T-helper 1 cell treated with Interleukin-12 subunit alpha and Interleukin-12 subunit beta and Interleukin-4 antibody, amounts not matched to agents 30 μg/mL and 1 μg/mL, for 36 hours (primary cell): ENCODE results near the gene HGFAC.

Experiments
- H3K27ac Mint-ChIP-seq: one replicate; pipeline ENCODE4 v1.8.0; 2021; ENCODE audit warnings: mild to moderate bottlenecking, mixed read lengths
- H3K27me3 Mint-ChIP-seq: one replicate; pipeline ENCODE4 v1.8.0; 2021; ENCODE audit warnings: low read depth, mixed read lengths
- H3K36me3 Mint-ChIP-seq: one replicate; pipeline ENCODE4 v1.8.0; 2021; ENCODE audit warnings: low read depth, mixed read lengths
- H3K4me1 Mint-ChIP-seq: one replicate; pipeline ENCODE4 v1.8.0; 2021; ENCODE audit warnings: low read depth, mixed read lengths
- H3K4me3 Mint-ChIP-seq: one replicate; pipeline ENCODE4 v1.8.0; 2021; ENCODE audit warnings: mild to moderate bottlenecking, moderate library complexity, mixed read lengths
- H3K9me3 Mint-ChIP-seq: one replicate; pipeline ENCODE4 v1.8.0; 2021; ENCODE audit warnings: mixed read lengths

Gene HGFAC

GRCh38 chr4:3427134-3427476, 14.7 kb upstream of the HGFAC start:
- Mint-ChIP-seq H3K4me1 (no peaks in the 10 kb centered on the region), H3K9me3 (no peaks in the 10 kb centered on the region), H3K4me3 (no peak overlapping the region), H3K36me3 (no peaks in the 10 kb centered on the region), H3K27me3 (no peaks in the 10 kb centered on the region), H3K27ac (no peak overlapping the region)

GRCh38 chr4:3427706-3428446, 13.9 kb upstream of the HGFAC start:
- no peaks in the 10 kb centered on the region for H3K36me3 Mint-ChIP-seq
- no peaks in the 10 kb centered on the region for H3K9me3 Mint-ChIP-seq
- H3K4me3 Mint-ChIP-seq = no peak overlapping the region
- H3K27ac Mint-ChIP-seq = no peak overlapping the region
- H3K27me3 Mint-ChIP-seq = no peaks in the 10 kb centered on the region
- no peaks in the 10 kb centered on the region for H3K4me1 Mint-ChIP-seq

GRCh38 chr4:3429651-3430050, 12.1 kb upstream of the HGFAC start:
- Mint-ChIP-seq H3K36me3 (no peaks in the 10 kb centered on the region), H3K27me3 (no peaks in the 10 kb centered on the region), H3K9me3 (no peaks in the 10 kb centered on the region), H3K4me3 (no peak overlapping the region), H3K27ac (no peak overlapping the region), H3K4me1 (no peaks in the 10 kb centered on the region)

GRCh38 chr4:3430524-3430923, 11.2 kb upstream of the HGFAC start:
- Mint-ChIP-seq H3K27ac (no peak overlapping the region), H3K27me3 (no peaks in the 10 kb centered on the region), H3K9me3 (no peaks in the 10 kb centered on the region), H3K4me3 (no peak overlapping the region), H3K36me3 (no peaks in the 10 kb centered on the region), H3K4me1 (no peaks in the 10 kb centered on the region)

- Mint-ChIP-seq H3K27ac (no peak overlapping the region), H3K4me3 (no peak overlapping the region), H3K9me3 (no peaks in the 10 kb centered on the region), H3K27me3 (no peaks in the 10 kb centered on the region), H3K4me1 (no peaks in the 10 kb centered on the region), H3K36me3 (no peaks in the 10 kb centered on the region)
Measured at GRCh38 chr4:3431446-3431993, 10.2 kb upstream of the HGFAC start.

GRCh38 chr4:3432381-3432790, 9.4 kb upstream of the HGFAC start:
- Mint-ChIP-seq H3K27me3 (no peaks in the 10 kb centered on the region), H3K4me1 (no peaks in the 10 kb centered on the region), H3K9me3 (no peaks in the 10 kb centered on the region), H3K4me3 (no peak overlapping the region), H3K27ac (no peak overlapping the region), H3K36me3 (no peaks in the 10 kb centered on the region)

GRCh38 chr4:3433138-3433869, 8.5 kb upstream of the HGFAC start:
- Mint-ChIP-seq H3K4me3 (no peak overlapping the region), H3K9me3 (no peaks in the 10 kb centered on the region), H3K36me3 (no peaks in the 10 kb centered on the region), H3K4me1 (no peaks in the 10 kb centered on the region), H3K27me3 (no peaks in the 10 kb centered on the region), H3K27ac (no peak overlapping the region)

GRCh38 chr4:3434881-3435685, 6.7 kb upstream of the HGFAC start:
- Mint-ChIP-seq H3K27ac (no peak overlapping the region), H3K4me1 (no peaks in the 10 kb centered on the region), H3K9me3 (no peaks in the 10 kb centered on the region)

GRCh38 chr4:3435686-3435956, 6.1 kb upstream of the HGFAC start:
- Mint-ChIP-seq H3K9me3 (no peaks in the 10 kb centered on the region), H3K4me1 (no peaks in the 10 kb centered on the region), H3K27ac (no peak overlapping the region), H3K4me3 (no peak overlapping the region), H3K36me3 (no peaks in the 10 kb centered on the region), H3K27me3 (no peaks in the 10 kb centered on the region)

More at GRCh38 chr4:3434881-3435685, 6.7 kb upstream of the HGFAC start:
- no peaks in the 10 kb centered on the region for H3K36me3 Mint-ChIP-seq
- H3K4me3 Mint-ChIP-seq = no peak overlapping the region
- no peaks in the 10 kb centered on the region for H3K27me3 Mint-ChIP-seq

GRCh38 chr4:3436048-3436797, 5.5 kb upstream of the HGFAC start:
- Mint-ChIP-seq H3K4me1 (no peaks in the 10 kb centered on the region), H3K9me3 (no peaks in the 10 kb centered on the region), H3K4me3 (no peak overlapping the region), H3K36me3 (no peaks in the 10 kb centered on the region), H3K27me3 (no peaks in the 10 kb centered on the region), H3K27ac (no peak overlapping the region)

- no peaks in the 10 kb centered on the region for H3K4me1 Mint-ChIP-seq
- H3K27me3 Mint-ChIP-seq = no peaks in the 10 kb centered on the region
- no peak overlapping the region for H3K27ac Mint-ChIP-seq
- H3K4me3 Mint-ChIP-seq = no peak overlapping the region
- no peaks in the 10 kb centered on the region for H3K36me3 Mint-ChIP-seq
- H3K9me3 Mint-ChIP-seq = no peaks in the 10 kb centered on the region
Measured at GRCh38 chr4:3436798-3437581, 4.8 kb upstream of the HGFAC start.

- Mint-ChIP-seq H3K27me3 (no peaks in the 10 kb centered on the region), H3K27ac (no peak overlapping the region), H3K36me3 (no peaks in the 10 kb centered on the region), H3K4me3 (no peak overlapping the region), H3K9me3 (no peaks in the 10 kb centered on the region), H3K4me1 (no peaks in the 10 kb centered on the region)
Measured at GRCh38 chr4:3437582-3437936, 4.2 kb upstream of the HGFAC start.

GRCh38 chr4:3437998-3438846, 3.5 kb upstream of the HGFAC start:
- Mint-ChIP-seq H3K36me3 (no peaks in the 10 kb centered on the region), H3K4me3 (no peak overlapping the region), H3K4me1 (no peaks in the 10 kb centered on the region), H3K9me3 (no peaks in the 10 kb centered on the region), H3K27ac (no peak overlapping the region), H3K27me3 (no peaks in the 10 kb centered on the region)
